ENCODE results near the gene HNRNPA3.
"Not testable (repeated sequence)": the region's sequence is repeated elsewhere in the genome, so short reads cannot be mapped to it uniquely, and the experiment has no call there.

The HNRNPA3 gene

GRCh38 chr2:177212106-177212890 lies at the start of gene HNRNPA3:
TSS of gene HNRNPA3 (plus strand) at chr2:177212794. CDS start at chr2:177212800, 6 bp downstream.
- Mint-ChIP-seq H3K27ac (peak within 1 kb of the TSS; percentile 97), H3K27me3 (no peaks in the 10 kb centered on the region), H3K9me3 (no peaks in the 10 kb centered on the region), H3K4me3 (peak within 1 kb of the TSS; percentile 95), H3K4me1 (peaks cover 39% of the 10 kb centered on the region), H3K36me3 (peaks cover 42% of the 10 kb centered on the region)
- peak; percentile 97 for ATAC-seq

- Mint-ChIP-seq H3K27ac (no peak overlapping the region), H3K4me3 (no peak overlapping the region), H3K4me1 (peaks cover 23% of the 10 kb centered on the region), H3K9me3 (no peaks in the 10 kb centered on the region), H3K27me3 (no peaks in the 10 kb centered on the region), H3K36me3 (no peaks in the 10 kb centered on the region)
- no peak for ATAC-seq
Observed at GRCh38 chr2:177164131-177164530, 48.5 kb upstream of the HNRNPA3 start.

GRCh38 chr2:177164584-177165052 lies 48.0 kb upstream of the HNRNPA3 start:
- no peaks in the 10 kb centered on the region for H3K9me3 Mint-ChIP-seq
- H3K4me1 Mint-ChIP-seq: peaks cover 28% of the 10 kb centered on the region
- no peaks in the 10 kb centered on the region for H3K36me3 Mint-ChIP-seq
- no peak overlapping the region for H3K4me3 Mint-ChIP-seq
- H3K27me3 Mint-ChIP-seq: no peaks in the 10 kb centered on the region
- peak; percentile 75 for ATAC-seq
- no peak overlapping the region for H3K27ac Mint-ChIP-seq

GRCh38 chr2:177165061-177165583 lies 47.5 kb upstream of the HNRNPA3 start:
- Mint-ChIP-seq H3K9me3 (no peaks in the 10 kb centered on the region), H3K27me3 (no peaks in the 10 kb centered on the region), H3K4me3 (no peak overlapping the region), H3K36me3 (no peaks in the 10 kb centered on the region), H3K27ac (no peak overlapping the region), H3K4me1 (peaks cover 33% of the 10 kb centered on the region)
- no peak for ATAC-seq

GRCh38 chr2:177165721-177166711 lies 46.6 kb upstream of the HNRNPA3 start:
- H3K36me3 Mint-ChIP-seq: no peaks in the 10 kb centered on the region
- ATAC-seq: peak; percentile 90
- H3K4me1 Mint-ChIP-seq: peaks cover 39% of the 10 kb centered on the region
- H3K4me3 Mint-ChIP-seq: peak overlapping the region; percentile 69
- no peaks in the 10 kb centered on the region for H3K9me3 Mint-ChIP-seq
- H3K27me3 Mint-ChIP-seq: no peaks in the 10 kb centered on the region
- H3K27ac Mint-ChIP-seq: no peak overlapping the region

- Mint-ChIP-seq H3K36me3 (no peaks in the 10 kb centered on the region), H3K9me3 (no peaks in the 10 kb centered on the region), H3K27me3 (no peaks in the 10 kb centered on the region), H3K27ac (peak overlapping the region; percentile 73), H3K4me3 (no peak overlapping the region), H3K4me1 (peaks cover 39% of the 10 kb centered on the region)
- no peak for ATAC-seq
Observed at GRCh38 chr2:177169810-177170514, 42.6 kb upstream of the HNRNPA3 start.

- Mint-ChIP-seq H3K4me3 (no peak overlapping the region), H3K27ac (peak overlapping the region; percentile 32), H3K9me3 (no peaks in the 10 kb centered on the region), H3K27me3 (no peaks in the 10 kb centered on the region), H3K36me3 (no peaks in the 10 kb centered on the region), H3K4me1 (peaks cover 31% of the 10 kb centered on the region)
- no peak for ATAC-seq
Observed at GRCh38 chr2:177171418-177171865, 41.2 kb upstream of the HNRNPA3 start.

GRCh38 chr2:177172034-177172880 lies 40.3 kb upstream of the HNRNPA3 start:
- Mint-ChIP-seq H3K27ac (no peak overlapping the region), H3K27me3 (no peaks in the 10 kb centered on the region), H3K4me3 (no peak overlapping the region), H3K4me1 (peaks cover 25% of the 10 kb centered on the region), H3K9me3 (no peaks in the 10 kb centered on the region), H3K36me3 (no peaks in the 10 kb centered on the region)
- ATAC-seq: no peak

GRCh38 chr2:177174486-177174885 lies 38.1 kb upstream of the HNRNPA3 start:
- H3K4me1 Mint-ChIP-seq: peaks cover 18% of the 10 kb centered on the region
- ATAC-seq: no peak
- H3K27me3 Mint-ChIP-seq: no peaks in the 10 kb centered on the region
- H3K36me3 Mint-ChIP-seq: no peaks in the 10 kb centered on the region
- H3K9me3 Mint-ChIP-seq: no peaks in the 10 kb centered on the region
- H3K4me3 Mint-ChIP-seq: no peak overlapping the region
- no peak overlapping the region for H3K27ac Mint-ChIP-seq

- Mint-ChIP-seq H3K4me1 (peaks cover 5% of the 10 kb centered on the region), H3K27ac (no peak overlapping the region), H3K27me3 (no peaks in the 10 kb centered on the region), H3K4me3 (no peak overlapping the region), H3K36me3 (no peaks in the 10 kb centered on the region), H3K9me3 (no peaks in the 10 kb centered on the region)
- no peak for ATAC-seq
Observed at GRCh38 chr2:177175917-177176668, 36.5 kb upstream of the HNRNPA3 start.

GRCh38 chr2:177178797-177179196 lies 33.8 kb upstream of the HNRNPA3 start:
- Mint-ChIP-seq H3K9me3 (no peaks in the 10 kb centered on the region), H3K27ac (no peak overlapping the region), H3K4me3 (no peak overlapping the region), H3K36me3 (no peaks in the 10 kb centered on the region), H3K4me1 (no peaks in the 10 kb centered on the region), H3K27me3 (no peaks in the 10 kb centered on the region)
- no peak for ATAC-seq

- H3K4me3 Mint-ChIP-seq: no peak overlapping the region
Observed at GRCh38 chr2:177179227-177179626, 33.4 kb upstream of the HNRNPA3 start.

GRCh38 chr2:177179671-177180070 lies 32.9 kb upstream of the HNRNPA3 start:
- not testable (repeated sequence) for H3K4me1 Mint-ChIP-seq, ATAC-seq, H3K36me3 Mint-ChIP-seq, H3K9me3 Mint-ChIP-seq, H3K27me3 Mint-ChIP-seq, H3K27ac Mint-ChIP-seq, H3K4me3 Mint-ChIP-seq

More at GRCh38 chr2:177179227-177179626, 33.4 kb upstream of the HNRNPA3 start:
- no peaks in the 10 kb centered on the region for H3K27me3 Mint-ChIP-seq
- H3K9me3 Mint-ChIP-seq: no peaks in the 10 kb centered on the region
- no peak overlapping the region for H3K27ac Mint-ChIP-seq
- H3K36me3 Mint-ChIP-seq: no peaks in the 10 kb centered on the region
- H3K4me1 Mint-ChIP-seq: no peaks in the 10 kb centered on the region
- no peak for ATAC-seq

Measured in stimulated activated memory B cell treated with anti-CD40 and anti-IgM and Interleukin-4, amounts not matched to agents 10 μg/mL and 1 μg/mL and 100 μg/mL, for 72 hours (primary cell).